Stimulated activated CD8-positive, alpha-beta memory T cell treated with anti-CD3 and anti-CD28 coated beads, Interleukin-2, amount 100 ng/mL, for 48 hours (primary cell): ENCODE measurements around the gene TARDBP.
"Not testable (repeated sequence)": the region's sequence is repeated elsewhere in the genome, so short reads cannot be mapped to it uniquely, and the experiment has no call there.

Experiments
- DNase-seq, 2 donors: peaks; one replicate each; pipeline ENCODE4 v3.0.0-alpha.2; 2020; ENCODE audit warnings: low read depth in 2 of 2

The TARDBP gene

GRCh38 chr1:11042995-11043874 lies 30.8 kb downstream of the TARDBP start:
- DNase-seq: no peak

GRCh38 chr1:11044086-11044848 lies 31.8 kb downstream of the TARDBP start:
- DNase-seq: no peak

GRCh38 chr1:11044849-11045427 lies 32.5 kb downstream of the TARDBP start:
- no peak for DNase-seq

- no peak for DNase-seq
Measured at GRCh38 chr1:11045428-11046269, 33.2 kb downstream of the TARDBP start.

GRCh38 chr1:11046270-11046566 lies 33.8 kb downstream of the TARDBP start:
- no peak for DNase-seq

- DNase-seq: no peak
Measured at GRCh38 chr1:11046625-11047365, 34.3 kb downstream of the TARDBP start, which contains the start of gene MASP2. TSS of gene MASP2 (minus strand) at chr1:11047239. CDS start at chr1:11047207, 32 bp downstream.

- not testable (repeated sequence) for DNase-seq
Measured at GRCh38 chr1:11051121-11051520, 38.7 kb downstream of the TARDBP start.

- DNase-seq: no peak
Measured at GRCh38 chr1:11051781-11052511, 39.5 kb downstream of the TARDBP start.

GRCh38 chr1:11052839-11053757 lies 40.6 kb downstream of the TARDBP start:
- DNase-seq: no peak

- DNase-seq: no peak
Measured at GRCh38 chr1:11053758-11054137, 41.3 kb downstream of the TARDBP start.

GRCh38 chr1:11054181-11054580 lies 41.7 kb downstream of the TARDBP start:
- no peak for DNase-seq

- no peak for DNase-seq
Measured at GRCh38 chr1:11054666-11055065, 42.2 kb downstream of the TARDBP start.

- DNase-seq: no peak
Measured at GRCh38 chr1:11055676-11056075, 43.2 kb downstream of the TARDBP start.

GRCh38 chr1:11056504-11056903 lies 44.0 kb downstream of the TARDBP start:
- DNase-seq: no peak

- no peak for DNase-seq
Measured at GRCh38 chr1:11057477-11057876, 45.0 kb downstream of the TARDBP start.

GRCh38 chr1:11058026-11058425 lies 45.6 kb downstream of the TARDBP start:
- DNase-seq: no peak

- DNase-seq: no peak
Measured at GRCh38 chr1:11058595-11059154, 46.2 kb downstream of the TARDBP start.

GRCh38 chr1:11059155-11059967 lies 46.9 kb downstream of the TARDBP start:
- DNase-seq: no peak
